Measurements from ENCODE around the gene MED25. TPM values are rescaled to one million over a fixed set of nuclear protein-coding genes. Genes with fewer than 3 reads are reported as not detected.

The MED25 gene
- total RNA-seq, 2 donors from 2014 or later = 89.1 to 90.0 TPM

GRCh38 chr19:49854378-49855263 lies 36.5 kb downstream of the MED25 start:
- no peak for TF ChIP-seq CTCF (conservative IDR thresholded peaks at IDR 0.05)
- no peak overlapping the region for H3K27ac ChIP-seq (ENCODE audit: low read depth, low read length)
- WGBS, 2 experiments (ENCODE audit: insufficient coverage in 1 of 2, insufficient read length in 1 of 2) = 95 to 96% methylated on average over 15 to 39 of the region's 39 CpGs
- Mint-ChIP-seq H3K4me1 (peaks cover 20% of the 10 kb centered on the region), H3K27ac (no peak overlapping the region), H3K36me3 (ENCODE audit: low read depth) (peaks cover 41% of the 10 kb centered on the region), H3K9me3 (peaks cover 5% of the 10 kb centered on the region), H3K27me3 (ENCODE audit: insufficient read depth) (no peaks in the 10 kb centered on the region), H3K4me3 (no peak overlapping the region)
- peaks cover 42% of the 10 kb centered on the region for H3K36me3 ChIP-seq (ENCODE audit: control insufficient read depth, insufficient read depth, low read length)
- H3K4me1 ChIP-seq (ENCODE audit: control insufficient read depth, insufficient read depth, low read length) = peaks cover 5% of the 10 kb centered on the region
- H3K9ac ChIP-seq (ENCODE audit: extremely low read depth, low read length, poor library complexity, severe bottlenecking) = no peak overlapping the region
- H3K9me3 ChIP-seq (ENCODE audit: control insufficient read depth, low read length) = no peaks in the 10 kb centered on the region
- peak; percentile 49 for DNase-seq
- H3K27me3 ChIP-seq (ENCODE audit: control insufficient read depth, insufficient read depth, low read length, poor library complexity, severe bottlenecking) = no peaks in the 10 kb centered on the region
- H3K4me3 ChIP-seq (ENCODE audit: low read length) = no peak overlapping the region

- Histone ChIP-seq H3K27me3 (ENCODE audit: control insufficient read depth, insufficient read depth, low read length, poor library complexity, severe bottlenecking) (no peaks in the 10 kb centered on the region), H3K4me1 (ENCODE audit: control insufficient read depth, insufficient read depth, low read length) (peaks cover 5% of the 10 kb centered on the region), H3K9me3 (ENCODE audit: control insufficient read depth, low read length) (no peaks in the 10 kb centered on the region), H3K9ac (ENCODE audit: extremely low read depth, low read length, poor library complexity, severe bottlenecking) (no peak overlapping the region), H3K27ac (ENCODE audit: low read depth, low read length) (no peak overlapping the region), H3K4me3 (ENCODE audit: low read length) (no peak overlapping the region), H3K36me3 (ENCODE audit: control insufficient read depth, insufficient read depth, low read length) (peaks cover 41% of the 10 kb centered on the region)
- DNase-seq = no peak
- 95 to 98% methylated on average over 7 to 12 of the region's 12 CpGs for WGBS, 2 experiments (ENCODE audit: insufficient coverage in 1 of 2, insufficient read length in 1 of 2)
- TF ChIP-seq CTCF (conservative IDR thresholded peaks at IDR 0.05) = no peak
- peaks cover 38% of the 10 kb centered on the region for H3K36me3 Mint-ChIP-seq (ENCODE audit: low read depth)
- H3K4me1 Mint-ChIP-seq = peaks cover 15% of the 10 kb centered on the region
- H3K27ac Mint-ChIP-seq = peak overlapping the region; percentile 74
- H3K27me3 Mint-ChIP-seq (ENCODE audit: insufficient read depth) = no peaks in the 10 kb centered on the region
- H3K4me3 Mint-ChIP-seq = no peak overlapping the region
- H3K9me3 Mint-ChIP-seq = no peaks in the 10 kb centered on the region
Measured at GRCh38 chr19:49855277-49855675, 37.2 kb downstream of the MED25 start.

DNA sequence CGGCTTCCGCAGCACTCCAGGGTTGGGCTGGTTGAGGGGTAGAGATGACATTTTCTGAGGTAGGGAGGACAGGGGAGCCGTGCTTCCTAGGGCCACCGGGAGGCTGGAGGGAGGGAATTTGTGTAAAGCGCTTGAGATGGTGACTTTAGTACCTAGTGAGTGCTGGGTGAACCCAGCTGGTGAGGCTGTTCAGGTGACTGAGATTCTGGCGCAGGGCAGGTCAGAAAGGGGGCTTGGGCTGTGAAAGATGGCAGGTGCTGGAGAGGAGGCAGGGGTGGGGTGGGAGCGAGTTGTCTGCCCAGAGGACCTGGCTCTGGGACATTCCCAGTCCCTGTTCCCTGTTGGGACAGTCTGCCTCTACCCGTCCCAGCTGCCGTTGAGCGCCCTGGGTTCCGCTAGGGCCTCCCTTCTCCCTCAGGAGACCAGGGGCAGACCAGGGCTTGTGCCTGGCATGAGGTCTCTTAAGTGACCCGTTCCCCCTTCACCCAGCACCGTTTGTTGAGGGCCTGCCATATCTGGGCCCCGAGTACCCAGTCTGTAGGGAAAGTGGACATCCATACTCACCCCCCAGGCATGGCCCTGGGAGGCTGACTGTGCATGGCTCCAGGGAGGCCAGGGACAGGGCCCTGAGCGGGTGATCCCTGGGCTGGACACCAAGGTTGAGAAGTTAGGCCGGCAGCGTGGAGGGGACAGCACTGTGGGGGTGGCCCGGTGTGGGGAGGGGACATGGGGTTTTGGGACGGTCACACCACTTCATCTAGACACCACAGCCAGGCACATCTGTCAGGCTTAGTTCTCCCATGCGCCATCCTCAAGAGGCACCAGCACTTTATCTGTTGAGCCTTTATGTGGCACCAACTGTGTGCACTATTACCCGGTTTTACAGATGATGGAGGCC lies 37.8 kb downstream of the MED25 start:
- no peak overlapping the region for H3K4me3 Mint-ChIP-seq
- no peak overlapping the region for H3K27ac ChIP-seq (ENCODE audit: low read depth, low read length)

More for the DNA sequence above, 37.8 kb downstream of the MED25 start:
- Mint-ChIP-seq H3K4me1 (peaks cover 15% of the 10 kb centered on the region), H3K36me3 (ENCODE audit: low read depth) (peaks cover 39% of the 10 kb centered on the region), H3K9me3 (no peaks in the 10 kb centered on the region), H3K27ac (peak overlapping the region; percentile 74), H3K27me3 (ENCODE audit: insufficient read depth) (no peaks in the 10 kb centered on the region)
- DNase-seq = peak; percentile 66
- H3K4me3 ChIP-seq (ENCODE audit: low read length) = no peak overlapping the region
- WGBS, 2 experiments (ENCODE audit: insufficient coverage in 1 of 2, insufficient read length in 1 of 2) = 90 to 94% methylated on average over 15 to 21 of the region's 21 CpGs
- H3K9me3 ChIP-seq (ENCODE audit: control insufficient read depth, low read length) = no peaks in the 10 kb centered on the region
- H3K4me1 ChIP-seq (ENCODE audit: control insufficient read depth, insufficient read depth, low read length) = peaks cover 5% of the 10 kb centered on the region
- peaks cover 43% of the 10 kb centered on the region for H3K36me3 ChIP-seq (ENCODE audit: control insufficient read depth, insufficient read depth, low read length)
- no peak for TF ChIP-seq CTCF (conservative IDR thresholded peaks at IDR 0.05)
- H3K9ac ChIP-seq (ENCODE audit: extremely low read depth, low read length, poor library complexity, severe bottlenecking) = no peak overlapping the region
- H3K27me3 ChIP-seq (ENCODE audit: control insufficient read depth, insufficient read depth, low read length, poor library complexity, severe bottlenecking) = no peaks in the 10 kb centered on the region
